GM23248 (cell line): Measurements from ENCODE around the gene DACH1. TPM values are rescaled to one million over a fixed set of nuclear protein-coding genes. Genes with fewer than 3 reads are reported as not detected.

ENCODE experiments used
- DNase-seq: peaks from one replicate; pipeline ENCODE4 v3.0.0-alpha.2; 2015
- H2AFZ ChIP-seq: fragments of 200-600 bp; sonication (generic); 2 replicates; pipeline ENCODE4 v1.6.1; 2016; ENCODE audit warnings: antibody characterized with exemption
- H3F3A ChIP-seq: fragments of 200-600 bp; sonication (generic); 2 replicates; pipeline ENCODE4 v1.6.1; 2016; ENCODE audit warnings: mild to moderate bottlenecking, antibody characterized with exemption, mixed run types; ENCODE audit not compliant: insufficient read depth
- H3K27ac ChIP-seq: fragments of 200-600 bp; sonication (generic); 2 replicates; pipeline ENCODE4 v1.5.1; 2016; ENCODE audit warnings: mild to moderate bottlenecking
- H3K27me3 ChIP-seq: fragments of 200-600 bp; sonication (generic); replicated peaks from 2 replicates; pipeline ENCODE4 v1.6.1; 2016; ENCODE audit warnings: mild to moderate bottlenecking; ENCODE audit not compliant: insufficient read depth
- H3K36me3 ChIP-seq: fragments of 200-600 bp; sonication (generic); 2 replicates; pipeline ENCODE4 v1.6.1; 2016; ENCODE audit warnings: low read depth, mild to moderate bottlenecking
- H3K4me1 ChIP-seq: fragments of 200-600 bp; sonication (generic); 2 replicates; pipeline ENCODE4 v1.6.1; 2016; ENCODE audit warnings: mild to moderate bottlenecking; ENCODE audit not compliant: insufficient read depth
- H3K4me2 ChIP-seq: fragments of 200-600 bp; sonication (generic); one replicate; pipeline ENCODE4 v1.6.1; 2016; ENCODE audit warnings: mild to moderate bottlenecking; ENCODE audit not compliant: unreplicated experiment
- H3K4me3 ChIP-seq: fragments of 200-600 bp; sonication (generic); 2 replicates; pipeline ENCODE4 v1.5.1; 2016; ENCODE audit warnings: mild to moderate bottlenecking
- H3K79me2 ChIP-seq: fragments of 200-600 bp; sonication (generic); 2 replicates; pipeline ENCODE4 v1.6.1; 2016; ENCODE audit warnings: mild to moderate bottlenecking; ENCODE audit not compliant: insufficient read depth
- H3K9ac ChIP-seq: fragments of 200-600 bp; sonication (generic); 2 replicates; pipeline ENCODE4 v1.6.1; 2016; ENCODE audit warnings: mild to moderate bottlenecking
- H3K9me2 ChIP-seq: fragments of 200-600 bp; sonication (generic); 2 replicates; pipeline ENCODE4 v1.6.1; 2016; ENCODE audit warnings: mixed run types, mild to moderate bottlenecking, moderate library complexity; ENCODE audit not compliant: insufficient read depth
- H3K9me3 ChIP-seq: fragments of 200-600 bp; sonication (generic); one replicate; pipeline ENCODE4 v1.6.1; 2017; ENCODE audit warnings: low read depth
- H4K20me1 ChIP-seq: fragments of 200-600 bp; sonication (generic); 2 replicates; pipeline ENCODE4 v1.6.0; 2016; ENCODE audit not compliant: insufficient read depth
- EZH2 ChIP-seq: fragments of 200-600 bp; sonication (generic); IDR thresholded peaks from 2 replicates; pipeline ENCODE4 v1.6.1; 2018; ENCODE audit warnings: antibody characterized with exemption, mild to moderate bottlenecking; ENCODE audit not compliant: insufficient read depth, poor library complexity, severe bottlenecking
- EZH2phosphoT487 ChIP-seq: fragments of 200-600 bp; sonication (generic); IDR thresholded peaks from 2 replicates; pipeline ENCODE4 v1.6.1; 2018; ENCODE audit warnings: antibody characterized with exemption, moderate library complexity, mild to moderate bottlenecking, low read depth; ENCODE audit not compliant: insufficient read depth
- WGBS, 2 experiments: methylation state at CpG; one replicate each; pipeline ENCODE4 v1.1.6; 2015 to 2017; ENCODE audit warnings: low lambda C conversion rate in 2 of 2, low coverage in 1 of 2; ENCODE audit errors: missing lambda C conversion rate in 2 of 2; 5-methylcytosine and 5-hydroxymethylcytosine counted together
- in situ Hi-C: fragments of 300-500 bp; cut with MboI; formaldehyde crosslinking; loops from 2 replicates; pipeline ENCODE4 v1.15.0; 2020
- polyA plus RNA-seq: library from polyadenylated mRNA; unstranded; fragments of >200 nt; fragmentation: Nextera tagmentation; extraction: Ambion mirVana; gene quantifications from 2 replicates; pipeline ENCODE4 v1.2.1, GENCODE V29; 2016
- total RNA-seq: library from RNA; depleted of rRNA; stranded (reverse); fragments of >200 nt; shearing (Covaris generic); gene quantifications from 2 replicates; pipeline ENCODE4 v1.2.3, GENCODE V29; 2014

The DACH1 gene
- total and polyA plus RNA-seq, 2 experiments from 2014 or later: not detected

GRCh38 chr13:71624653-71625600 is 242.1 kb downstream of the DACH1 start:
- Histone ChIP-seq H4K20me1 (no peaks in the 10 kb centered on the region), H3K27ac (no peak overlapping the region), H3K4me1 (no peaks in the 10 kb centered on the region), H3F3A (no peaks in the 10 kb centered on the region), H3K4me2 (no peak overlapping the region), H3K9ac (no peak overlapping the region), H3K27me3 (no peaks in the 10 kb centered on the region), H3K4me3 (no peak overlapping the region), H3K9me3 (peaks cover 7% of the 10 kb centered on the region), H3K9me2 (no peaks in the 10 kb centered on the region), H2AFZ (no peak overlapping the region), H3K36me3 (no peaks in the 10 kb centered on the region), H3K79me2 (no peaks in the 10 kb centered on the region)
- no peak for DNase-seq
- TF ChIP-seq EZH2: no peak
- TF ChIP-seq EZH2phosphoT487: no peak
- in situ Hi-C loops: no loop called here
- WGBS, 2 experiments: 26 to 28% methylated on average over 5 of the region's 5 CpGs

- H3K27ac ChIP-seq: no peak overlapping the region
- DNase-seq: no peak
- H3K9me2 ChIP-seq: no peaks in the 10 kb centered on the region
- no peaks in the 10 kb centered on the region for H3F3A ChIP-seq
- H3K9ac ChIP-seq: no peak overlapping the region
- H4K20me1 ChIP-seq: no peaks in the 10 kb centered on the region
- TF ChIP-seq EZH2phosphoT487 (no peak), EZH2 (no peak)
- no peaks in the 10 kb centered on the region for H3K4me1 ChIP-seq
- H3K27me3 ChIP-seq: no peaks in the 10 kb centered on the region
- no peaks in the 10 kb centered on the region for H3K79me2 ChIP-seq
- 6 to 9% methylated on average over 11 of the region's 11 CpGs for WGBS, 2 experiments
- H2AFZ ChIP-seq: no peak overlapping the region
- H3K36me3 ChIP-seq: no peaks in the 10 kb centered on the region
- H3K4me3 ChIP-seq: no peak overlapping the region
- no peak overlapping the region for H3K4me2 ChIP-seq
- H3K9me3 ChIP-seq: no peaks in the 10 kb centered on the region
- in situ Hi-C loops: no loop called here
Measured at GRCh38 chr13:71621174-71622124, 245.6 kb downstream of the DACH1 start.

- Histone ChIP-seq H3K79me2 (no peaks in the 10 kb centered on the region), H3K9me3 (no peaks in the 10 kb centered on the region), H3K4me3 (no peak overlapping the region), H4K20me1 (no peaks in the 10 kb centered on the region), H3K9ac (no peak overlapping the region), H3K4me2 (no peak overlapping the region), H3K36me3 (no peaks in the 10 kb centered on the region), H3K9me2 (no peaks in the 10 kb centered on the region), H3K4me1 (no peaks in the 10 kb centered on the region), H3K27me3 (no peaks in the 10 kb centered on the region), H2AFZ (no peak overlapping the region), H3K27ac (no peak overlapping the region), H3F3A (no peaks in the 10 kb centered on the region)
- TF ChIP-seq EZH2: no peak
- TF ChIP-seq EZH2phosphoT487: no peak
- in situ Hi-C loops: no loop called here
- no peak for DNase-seq
Measured at GRCh38 chr13:71619096-71619495, 247.9 kb downstream of the DACH1 start.

- TF ChIP-seq EZH2phosphoT487 (no peak), EZH2 (no peak)
- Histone ChIP-seq H3K9me2 (no peaks in the 10 kb centered on the region), H3K27me3 (no peaks in the 10 kb centered on the region), H3K4me1 (no peaks in the 10 kb centered on the region), H3K79me2 (no peaks in the 10 kb centered on the region), H2AFZ (no peak overlapping the region), H3F3A (no peaks in the 10 kb centered on the region), H3K9me3 (no peaks in the 10 kb centered on the region), H3K27ac (no peak overlapping the region), H3K36me3 (no peaks in the 10 kb centered on the region), H3K4me3 (no peak overlapping the region), H3K4me2 (no peak overlapping the region), H3K9ac (no peak overlapping the region), H4K20me1 (no peaks in the 10 kb centered on the region)
- in situ Hi-C loops: no loop called here
- DNase-seq: peak; percentile 1
Measured at GRCh38 chr13:71618159-71618558, 248.8 kb downstream of the DACH1 start.
